Tibial artery (tissue), 4 donors: ENCODE measurements around the gene SMAD2.
A peak's percentile ranks its signal among the peaks of the same experiment; 100 is the strongest.
"Not testable (repeated sequence)": the region's sequence is repeated elsewhere in the genome, so short reads cannot be mapped to it uniquely, and the experiment has no call there.

Source experiments
- DNase-seq, 2 donors: peaks; one replicate each; pipeline ENCODE4 v3.0.0-alpha.2; 2019
- H3K27ac ChIP-seq, 2 donors: fragments of 200-600 bp; sonication (generic) in 1 of 2; 1 replicate in 1 of 2; 2 replicates in 1 of 2; pipeline ENCODE4 v1.5.1; 2018 to 2019; ENCODE audit warnings: mild to moderate bottlenecking in 1 of 2
- H3K27me3 ChIP-seq, 2 donors: fragments of 200-600 bp; sonication (generic) in 1 of 2; one replicate each; pipeline versions ENCODE4 v1.5.1 to v1.6.0; 2016 to 2019
- H3K36me3 ChIP-seq, 3 donors: fragments of 200-600 bp; sonication (generic) in 2 of 3; one replicate each; pipeline ENCODE4 v1.5.1; 2016 to 2019; ENCODE audit warnings: mild to moderate bottlenecking in 2 of 3
- H3K4me1 ChIP-seq, 4 donors: fragments of 200-600 bp; sonication (generic) in 2 of 4; 1 replicate in 3 of 4; 2 replicates in 1 of 4; pipeline ENCODE4 v1.5.1; 2016 to 2019
- H3K4me3 ChIP-seq, 2 donors: fragments of 200-600 bp; sonication (generic) in 1 of 2; 1 replicate in 1 of 2; 2 replicates in 1 of 2; pipeline ENCODE4 v1.5.1; 2018 to 2019; ENCODE audit warnings: mild to moderate bottlenecking in 2 of 2
- H3K9me3 ChIP-seq, 3 donors: fragments of 200-600 bp; sonication (generic) in 1 of 3; one replicate each; pipeline ENCODE4 v1.5.1; 2016 to 2019
- intact Hi-C: fragments of 100-400 bp; cut with DNase I; formaldehyde crosslinking; loops from one replicate; pipeline ENCODE4 v1.15.0; 2023; ENCODE audit warnings: low total_unique reads
- TF ChIP-seq, protein P1 (sequence below), 2 experiments: fragments of 200-600 bp in 1 of 2; fragments of 450-650 bp in 1 of 2; IDR thresholded peaks; one replicate each; pipeline ENCODE4 v1.5.1; 2017 to 2019; ENCODE audit warnings: antibody characterized with exemption in 2 of 2, mild to moderate bottlenecking in 1 of 2, moderate library complexity in 1 of 2

Gene SMAD2

GRCh38 chr18:47964053-47964452, 33.6 kb upstream of the SMAD2 start:
- peaks cover 0 to 17% (median 13%) of the 10 kb centered on the region in 3 donors for H3K9me3 ChIP-seq
- no peaks in the 10 kb centered on the region for H3K27me3 ChIP-seq
- no peak overlapping the region for H3K4me3 ChIP-seq
- intact Hi-C loops, result no loop called here
- H3K27ac ChIP-seq, result no peak overlapping the region
- DNase-seq, result no peak
- H3K4me1 ChIP-seq, result peaks cover 0 to 14% (median 4%) of the 10 kb centered on the region in 4 donors
- TF ChIP-seq, protein P1, sequence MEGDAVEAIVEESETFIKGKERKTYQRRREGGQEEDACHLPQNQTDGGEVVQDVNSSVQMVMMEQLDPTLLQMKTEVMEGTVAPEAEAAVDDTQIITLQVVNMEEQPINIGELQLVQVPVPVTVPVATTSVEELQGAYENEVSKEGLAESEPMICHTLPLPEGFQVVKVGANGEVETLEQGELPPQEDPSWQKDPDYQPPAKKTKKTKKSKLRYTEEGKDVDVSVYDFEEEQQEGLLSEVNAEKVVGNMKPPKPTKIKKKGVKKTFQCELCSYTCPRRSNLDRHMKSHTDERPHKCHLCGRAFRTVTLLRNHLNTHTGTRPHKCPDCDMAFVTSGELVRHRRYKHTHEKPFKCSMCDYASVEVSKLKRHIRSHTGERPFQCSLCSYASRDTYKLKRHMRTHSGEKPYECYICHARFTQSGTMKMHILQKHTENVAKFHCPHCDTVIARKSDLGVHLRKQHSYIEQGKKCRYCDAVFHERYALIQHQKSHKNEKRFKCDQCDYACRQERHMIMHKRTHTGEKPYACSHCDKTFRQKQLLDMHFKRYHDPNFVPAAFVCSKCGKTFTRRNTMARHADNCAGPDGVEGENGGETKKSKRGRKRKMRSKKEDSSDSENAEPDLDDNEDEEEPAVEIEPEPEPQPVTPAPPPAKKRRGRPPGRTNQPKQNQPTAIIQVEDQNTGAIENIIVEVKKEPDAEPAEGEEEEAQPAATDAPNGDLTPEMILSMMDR (IDR thresholded peaks at IDR 0.05), result no peak
- H3K36me3 ChIP-seq, result no peaks in the 10 kb centered on the region

DNA sequence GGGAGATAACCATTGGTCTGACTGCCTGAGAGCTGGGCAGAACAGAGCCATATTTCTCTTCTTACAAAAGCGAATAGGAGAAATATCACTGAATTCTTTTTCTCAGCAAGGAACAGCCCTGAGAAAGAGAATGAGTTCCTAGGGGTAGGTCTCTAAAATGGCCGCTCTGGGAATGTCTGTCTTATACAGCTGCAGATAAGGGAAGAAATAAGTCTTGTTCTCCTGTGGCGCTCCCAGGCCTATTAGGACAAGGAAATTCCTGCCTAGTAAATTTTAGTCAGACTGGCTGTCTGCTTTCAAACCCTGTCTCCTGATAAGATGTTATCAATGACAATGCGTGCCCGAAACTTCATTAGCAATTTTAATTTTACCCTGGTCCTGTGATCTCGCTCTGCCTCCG, 30.5 kb upstream of the SMAD2 start:
- H3K4me1 ChIP-seq, H3K27me3 ChIP-seq, H3K27ac ChIP-seq, H3K4me3 ChIP-seq, DNase-seq, H3K36me3 ChIP-seq, intact Hi-C loops: not testable (repeated sequence)
- peaks cover 0 to 17% (median 13%) of the 10 kb centered on the region in 3 donors for H3K9me3 ChIP-seq

DNA sequence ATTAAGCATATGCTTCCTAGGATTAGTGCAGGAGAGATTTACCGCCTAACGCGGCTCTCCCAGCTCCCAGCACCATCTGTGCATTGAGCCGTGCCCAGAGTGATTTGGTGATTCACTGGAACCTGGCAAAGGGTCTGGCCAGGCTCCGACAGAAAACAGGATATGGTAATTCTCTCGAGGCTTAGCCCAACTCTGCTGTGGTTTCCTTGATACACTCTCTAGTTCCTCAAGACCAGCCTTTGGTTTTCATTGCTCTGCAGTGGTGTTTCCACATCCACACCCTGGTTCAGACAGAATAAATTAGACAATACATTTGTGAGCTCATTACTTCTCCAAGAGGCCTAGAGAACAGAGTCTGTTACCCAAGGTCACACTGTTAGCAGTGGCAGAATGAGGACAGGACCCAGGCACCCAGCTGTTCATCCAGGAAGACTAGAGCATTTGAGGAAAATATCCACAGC, 23.0 kb upstream of the SMAD2 start:
- peaks cover 0 to 9% (median 4%) of the 10 kb centered on the region in 4 donors for H3K4me1 ChIP-seq
- TF ChIP-seq, protein P1 (IDR thresholded peaks at IDR 0.05), result no peak
- intact Hi-C loops, result no loop called here
- peak overlapping the region; percentile 51 to 56 for H3K27ac ChIP-seq
- H3K9me3 ChIP-seq, result no peaks in the 10 kb centered on the region
- no peak overlapping the region for H3K4me3 ChIP-seq
- no peaks in the 10 kb centered on the region for H3K36me3 ChIP-seq
- DNase-seq, result peak; percentile 66 to 84
- no peaks in the 10 kb centered on the region for H3K27me3 ChIP-seq

DNA sequence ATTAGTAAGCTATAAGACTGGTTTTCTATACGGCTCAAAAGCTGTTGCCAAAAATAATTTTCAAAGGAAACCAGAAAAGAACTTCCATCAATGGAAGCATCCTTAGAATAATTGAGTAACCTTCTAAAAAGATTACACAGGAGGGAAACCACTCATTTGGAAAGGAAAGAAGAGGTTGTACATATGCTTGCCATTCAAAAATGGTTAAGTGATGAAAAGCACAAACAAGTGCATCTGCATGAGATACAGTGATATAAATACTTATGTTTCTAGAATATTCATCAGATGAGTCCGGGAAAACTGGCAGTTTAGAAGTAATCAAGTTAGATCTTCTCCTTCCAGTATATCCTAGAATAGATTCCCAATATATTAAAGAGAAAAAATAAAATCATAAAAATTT, 20.1 kb upstream of the SMAD2 start:
- no peak overlapping the region for H3K27ac ChIP-seq
- no peaks in the 10 kb centered on the region for H3K27me3 ChIP-seq
- no peaks in the 10 kb centered on the region for H3K9me3 ChIP-seq
- DNase-seq, result no peak
- H3K4me3 ChIP-seq, result no peak overlapping the region
- intact Hi-C loops, result no loop called here
- TF ChIP-seq, protein P1 (IDR thresholded peaks at IDR 0.05), result no peak
- H3K4me1 ChIP-seq, result peaks cover 0 to 9% (median 4%) of the 10 kb centered on the region in 4 donors
- no peaks in the 10 kb centered on the region for H3K36me3 ChIP-seq

DNA sequence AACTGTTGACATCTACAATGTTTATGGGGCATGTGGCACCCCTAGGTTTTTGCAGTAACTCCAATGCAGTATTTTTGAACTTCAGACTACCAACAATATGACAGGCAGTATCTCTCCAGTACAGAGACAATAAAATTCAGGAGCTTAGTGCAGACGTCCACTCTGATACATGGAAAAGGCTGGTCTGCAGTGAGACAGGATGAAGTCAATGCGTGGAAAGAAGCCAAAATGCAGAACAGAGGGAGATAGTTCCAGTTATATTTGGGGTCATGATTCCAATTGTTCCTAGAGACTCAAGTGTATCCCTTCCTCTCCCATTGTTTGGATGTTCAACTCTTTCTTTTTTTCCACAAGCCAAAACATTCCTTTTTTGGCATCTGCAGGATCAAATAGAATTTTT, 18.7 kb upstream of the SMAD2 start:
- TF ChIP-seq, protein P1 (IDR thresholded peaks at IDR 0.05), result no peak
- Histone ChIP-seq H3K9me3 (no peaks in the 10 kb centered on the region), H3K4me3 (no peak overlapping the region), H3K27me3 (no peaks in the 10 kb centered on the region), H3K27ac (no peak overlapping the region), H3K4me1 (peaks cover 0 to 9% (median 4%) of the 10 kb centered on the region in 4 donors), H3K36me3 (no peaks in the 10 kb centered on the region)
- no peak for DNase-seq
- intact Hi-C loops, result no loop called here

DNA sequence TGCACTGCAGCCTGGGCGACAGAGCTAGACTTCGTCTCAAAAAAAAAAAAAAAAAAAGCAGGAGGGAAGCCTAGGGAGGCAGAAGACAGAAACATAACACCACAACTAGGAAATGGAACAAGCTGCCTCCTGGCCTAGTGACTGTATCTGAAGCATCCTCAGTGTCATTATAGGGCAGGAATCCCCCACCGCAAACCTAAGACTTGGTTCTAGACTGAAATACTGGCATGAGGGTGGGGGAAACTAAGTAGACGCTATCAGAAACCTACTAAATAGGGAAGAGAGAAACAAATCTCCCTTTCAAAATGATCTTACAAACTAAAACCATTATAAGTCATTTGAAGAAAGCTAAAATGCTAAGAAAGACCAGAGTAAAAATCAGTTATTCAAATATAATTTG, 16.4 kb upstream of the SMAD2 start:
- Histone ChIP-seq H3K36me3 (no peaks in the 10 kb centered on the region), H3K4me3 (no peak overlapping the region), H3K4me1 (no peaks in the 10 kb centered on the region), H3K27me3 (no peaks in the 10 kb centered on the region), H3K27ac (no peak overlapping the region), H3K9me3 (no peaks in the 10 kb centered on the region)
- TF ChIP-seq, protein P1 (IDR thresholded peaks at IDR 0.05), result no peak
- DNase-seq, result no peak
- intact Hi-C loops, result no loop called here
